Uterus (tissue), 4 donors: ENCODE data around the gene CAMSAP2. TPM values are rescaled to one million over a fixed set of nuclear protein-coding genes. Genes with fewer than 3 reads are reported as not detected.

Experiments
- DNase-seq, 2 donors: peaks; one replicate each; pipeline ENCODE4 v3.0.0-alpha.2; 2019 to 2020
- H3K27ac ChIP-seq, 2 donors: fragments of 200-600 bp; sonication (generic); 1 replicate in 1 of 2; 2 replicates in 1 of 2; pipeline ENCODE4 v1.5.1; 2016 to 2018
- H3K27me3 ChIP-seq, 2 donors: fragments of 200-600 bp; sonication (generic); one replicate each; pipeline ENCODE4 v1.5.1; 2018 to 2019; ENCODE audit warnings: control low read depth in 1 of 2
- H3K36me3 ChIP-seq, 2 donors: fragments of 200-600 bp; sonication (generic); one replicate each; pipeline ENCODE4 v1.5.1; 2019; ENCODE audit warnings: control low read depth in 1 of 2
- H3K4me1 ChIP-seq, 2 donors: fragments of 200-600 bp; sonication (generic); one replicate each; pipeline ENCODE4 v1.5.1; 2018 to 2019; ENCODE audit warnings: control low read depth in 1 of 2
- H3K4me3 ChIP-seq, 2 donors: fragments of 200-600 bp; sonication (generic); 1 replicate in 1 of 2; 2 replicates in 1 of 2; pipeline ENCODE4 v1.5.1; 2018 to 2019; ENCODE audit warnings: mild to moderate bottlenecking in 1 of 2
- H3K9me3 ChIP-seq, 2 donors: fragments of 200-600 bp; sonication (generic); one replicate each; pipeline ENCODE4 v1.5.1; 2019; ENCODE audit warnings: control low read depth in 1 of 2
- CTCF ChIP-seq, 4 experiments: fragments of 200-600 bp in 2 of 4; fragments of 450-650 bp in 2 of 4; sonication (generic) in 2 of 4; IDR thresholded peaks; one replicate each; pipeline ENCODE4 v1.5.1; 2016 to 2019; ENCODE audit warnings: antibody characterized with exemption in 4 of 4, mild to moderate bottlenecking in 2 of 4, moderate library complexity in 1 of 4
- POLR2A ChIP-seq, 2 donors: fragments of 450-650 bp; IDR thresholded peaks; one replicate each; pipeline ENCODE4 v1.6.1; 2016; ENCODE audit warnings: antibody characterized with exemption in 2 of 2, mild to moderate bottlenecking in 1 of 2, moderate library complexity in 1 of 2
- intact Hi-C: fragments of 100-400 bp; cut with DNase I; formaldehyde crosslinking; loops from one replicate; pipeline ENCODE4 v1.15.1; 2023; ENCODE audit warnings: low total_unique reads
- total RNA-seq, 4 donors: library from RNA; depleted of rRNA in 3 of 4; stranded (reverse); fragments of >200 nt in 3 of 4; gene quantifications; one replicate each; pipeline versions ENCODE4 v1.1.0 to v1.2.4, GENCODE V29; 2014 to 2023
- donor health status: DM: yes; HTN: yes; CAD: no.

The CAMSAP2 gene
- total RNA-seq, 4 donors from 2014 or later: 31.0 to 64.8 (median 47.7) TPM

GRCh38 chr1:200779326-200779725, 40.6 kb downstream of the CAMSAP2 start:
- Histone ChIP-seq H3K4me1 (peaks cover 5 to 17% of the 10 kb centered on the region in 2 donors), H3K27ac (no peak overlapping the region)
- intact Hi-C loops: no loop called here

GRCh38 chr1:200780545-200781369, 42.1 kb downstream of the CAMSAP2 start:
- Histone ChIP-seq H3K27ac (peak overlapping the region; percentile 48 to 65), H3K4me1 (peaks cover 0 to 17% of the 10 kb centered on the region in 2 donors), H3K9me3 (no peaks in the 10 kb centered on the region), H3K36me3 (no peaks in the 10 kb centered on the region), H3K4me3 (no peak overlapping the region), H3K27me3 (no peaks in the 10 kb centered on the region)
- intact Hi-C loops: no loop called here
- DNase-seq: no peak
- TF ChIP-seq CTCF (IDR thresholded peaks at IDR 0.05) (no peak), POLR2A (IDR thresholded peaks at IDR 0.05) (no peak)

More at GRCh38 chr1:200779326-200779725, 40.6 kb downstream of the CAMSAP2 start:
- TF ChIP-seq CTCF (IDR thresholded peaks at IDR 0.05) (no peak), POLR2A (IDR thresholded peaks at IDR 0.05) (no peak)
- Histone ChIP-seq H3K27me3 (no peaks in the 10 kb centered on the region), H3K4me3 (no peak overlapping the region), H3K9me3 (no peaks in the 10 kb centered on the region), H3K36me3 (no peaks in the 10 kb centered on the region)
- no peak for DNase-seq

GRCh38 chr1:200783926-200784325, 45.2 kb downstream of the CAMSAP2 start:
- Histone ChIP-seq H3K36me3 (no peaks in the 10 kb centered on the region), H3K27me3 (no peaks in the 10 kb centered on the region), H3K4me3 (no peak overlapping the region), H3K4me1 (peaks cover 0 to 9% of the 10 kb centered on the region in 2 donors), H3K9me3 (no peaks in the 10 kb centered on the region), H3K27ac (no peak overlapping the region)
- intact Hi-C loops: no loop called here
- TF ChIP-seq POLR2A (IDR thresholded peaks at IDR 0.05): no peak
- no peak for TF ChIP-seq CTCF (IDR thresholded peaks at IDR 0.05)
- no peak for DNase-seq

GRCh38 chr1:200784576-200784975, 45.9 kb downstream of the CAMSAP2 start:
- H3K27ac ChIP-seq: no peak overlapping the region
- H3K27me3 ChIP-seq: no peaks in the 10 kb centered on the region
- no peaks in the 10 kb centered on the region for H3K36me3 ChIP-seq
- TF ChIP-seq POLR2A (IDR thresholded peaks at IDR 0.05) (no peak), CTCF (IDR thresholded peaks at IDR 0.05) (no peak)
- DNase-seq: no peak
- intact Hi-C loops: no loop called here
- H3K4me1 ChIP-seq: peaks cover 0 to 8% of the 10 kb centered on the region in 2 donors
- H3K9me3 ChIP-seq: no peaks in the 10 kb centered on the region
- no peak overlapping the region for H3K4me3 ChIP-seq

- intact Hi-C loops: no loop called here
- TF ChIP-seq CTCF (IDR thresholded peaks at IDR 0.05) (no peak), POLR2A (IDR thresholded peaks at IDR 0.05) (no peak)
Measured at GRCh38 chr1:200786788-200787187, 48.1 kb downstream of the CAMSAP2 start.

More at GRCh38 chr1:200786788-200787187, 48.1 kb downstream of the CAMSAP2 start:
- Histone ChIP-seq H3K36me3 (no peaks in the 10 kb centered on the region), H3K27me3 (no peaks in the 10 kb centered on the region), H3K4me3 (no peak overlapping the region), H3K27ac (no peak overlapping the region), H3K9me3 (no peaks in the 10 kb centered on the region), H3K4me1 (no peaks in the 10 kb centered on the region)
- no peak for DNase-seq
